ENCODE measurements around the gene FAM221B. TPM values are rescaled to one million over a fixed set of nuclear protein-coding genes. Genes with fewer than 3 reads are reported as not detected.

FAM221B gene
- total and polyA plus RNA-seq, 8 donors, result 0.10 TPM; not detected in 7

DNA sequence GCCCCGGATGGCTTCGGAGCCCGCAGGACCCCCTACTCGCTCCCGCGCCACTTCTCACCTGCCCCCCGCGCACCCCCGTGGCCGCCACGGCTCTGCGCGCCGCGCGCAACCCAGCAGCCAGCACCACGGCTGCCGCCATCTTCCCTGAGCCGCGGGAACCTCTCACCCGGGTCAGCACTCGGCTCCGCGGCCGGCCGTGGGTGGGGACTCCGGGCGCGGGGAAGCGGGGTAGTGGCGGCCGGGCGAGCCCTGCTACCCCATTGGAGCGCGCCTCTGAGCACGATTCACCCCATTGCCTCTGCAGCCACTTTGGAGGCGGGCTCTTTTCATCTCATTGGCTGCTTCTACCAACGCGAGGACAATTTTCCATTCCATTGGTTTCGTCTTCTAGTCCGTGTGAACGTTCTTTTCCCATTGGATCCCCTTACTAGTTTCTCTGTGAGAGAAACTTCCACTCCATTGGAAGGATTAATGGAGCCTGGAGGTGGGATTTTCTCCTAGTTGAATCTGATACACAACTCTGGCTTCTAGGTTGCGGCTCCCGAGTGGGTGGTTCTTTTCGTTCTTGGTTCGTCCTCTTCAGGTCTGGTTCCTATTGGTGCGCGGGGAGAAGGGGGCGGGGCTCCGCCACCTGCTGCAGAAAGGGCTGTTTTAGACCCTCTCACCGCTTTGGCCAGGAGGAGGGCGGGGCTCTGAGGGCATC lies 13.5 kb downstream of the FAM221B start, which contains the start of gene HINT2:
Gene HINT2, minus strand, starts transcription at position 202 of the 703 bp plus-strand sequence. Its CDS starts 63 bp downstream, at position 139.
- Histone ChIP-seq H3K27me3 (no peaks in the 10 kb centered on the region), H3K27ac (peak within 1 kb of the TSS; percentile 97 to 99 (median 98)), H3K36me3 (peaks cover 0 to 5% (median 4%) of the 10 kb centered on the region in 4 donors), H3K9me3 (no peaks in the 10 kb centered on the region), H3K4me3 (peak within 1 kb of the TSS; percentile 74 to 97 (median 85)), H3K4me1 (peaks cover 24 to 41% (median 37%) of the 10 kb centered on the region in 4 donors)
- WGBS, 5 donors, result 0 to 1% (median 1%) methylated on average over 16 to 52 of the region's 52 CpGs
- no peak for TF ChIP-seq EP300 (IDR thresholded peaks at IDR 0.05)
- TF ChIP-seq POLR2A (IDR thresholded peaks at IDR 0.05), result peak in 1 of 4 donors; percentile 86
- TF ChIP-seq POLR2AphosphoS5 (IDR thresholded peaks at IDR 0.05), result peak; percentile 68 to 96 (median 95)
- TF ChIP-seq CTCF (IDR thresholded peaks at IDR 0.05), result no peak
- intact Hi-C loops (cut with DNase I; ENCODE audit: low total_unique reads), result no loop called here
- DNase-seq, result peak; percentile 97 to 99

- Histone ChIP-seq H3K9me3 (no peaks in the 10 kb centered on the region), H3K4me1 (peaks cover 24 to 41% (median 37%) of the 10 kb centered on the region in 4 donors), H3K36me3 (peaks cover 5 to 12% (median 11%) of the 10 kb centered on the region in 4 donors), H3K4me3 (peak overlapping the region; percentile 74 to 97 (median 85)), H3K27me3 (no peaks in the 10 kb centered on the region), H3K27ac (peak overlapping the region; percentile 97 to 99 (median 98))
- TF ChIP-seq CTCF (IDR thresholded peaks at IDR 0.05) (peak in 2 of 7 experiments; percentile 19 to 22), POLR2A (IDR thresholded peaks at IDR 0.05) (no peak), EP300 (IDR thresholded peaks at IDR 0.05) (no peak), POLR2AphosphoS5 (IDR thresholded peaks at IDR 0.05) (peak in 1 of 3 donors; percentile 16)
- intact Hi-C loops (cut with DNase I; ENCODE audit: low total_unique reads), result no loop called here
- DNase-seq, result peak; percentile 74 to 87
- WGBS, 5 donors, result 4 to 8% (median 5%) methylated on average over 18 to 29 of the region's 29 CpGs
Measured at GRCh38 chr9:35814106-35814840, 14.3 kb downstream of the FAM221B start.

- H3K9me3 ChIP-seq, result no peaks in the 10 kb centered on the region
- intact Hi-C loops (cut with DNase I; ENCODE audit: low total_unique reads), result no loop called here
- TF ChIP-seq EP300 (IDR thresholded peaks at IDR 0.05) (no peak), CTCF (IDR thresholded peaks at IDR 0.05) (peak in 1 of 7 experiments; percentile 17)
- DNase-seq, result peak in 1 of 2 donors; percentile 57
- H3K36me3 ChIP-seq, result peaks cover 6 to 20% (median 18%) of the 10 kb centered on the region in 4 donors
- no peaks in the 10 kb centered on the region for H3K27me3 ChIP-seq
- 55 to 62% (median 59%) methylated on average over 10 of the region's 10 CpGs for WGBS, 5 donors
- peaks cover 24 to 41% (median 37%) of the 10 kb centered on the region in 4 donors for H3K4me1 ChIP-seq
- H3K4me3 ChIP-seq, result peak overlapping the region; percentile 74 to 97 (median 85)
- H3K27ac ChIP-seq, result peak overlapping the region in 4 of 5 donors; percentile 97 to 99 (median 98)
Measured at GRCh38 chr9:35813434-35814105, 15.0 kb downstream of the FAM221B start.

Measured in stomach (tissue), 9 donors.